GM12892 (cell line): ENCODE measurements around the gene CDAN1.

Experiments used
- POLR2AphosphoS5 ChIP-seq: IDR thresholded peaks from 2 replicates; pipeline ENCODE4 v1.6.1; 2011; ENCODE audit warnings: low read depth, low read length, control low read depth
- TAF1 ChIP-seq: IDR thresholded peaks from 2 replicates; pipeline ENCODE4 v1.6.1; 2011; ENCODE audit warnings: low read depth, mild to moderate bottlenecking, control low read depth, low read length, borderline replicate concordance

- TF ChIP-seq TAF1: no peak
- no peak for TF ChIP-seq POLR2AphosphoS5
Observed at GRCh38 chr15:42674472-42674871, 62.5 kb downstream of the CDAN1 start.
